HG03139 (cell line): ENCODE results near the gene MCU.
"Not testable (repeated sequence)": the region's sequence is repeated elsewhere in the genome, so short reads cannot be mapped to it uniquely, and the experiment has no call there.

ENCODE experiments used
- ATAC-seq: cut with Tn5 transposase; IDR thresholded peaks from one replicate; pipeline ENCODE4 v1.9.1; 2021; ENCODE audit not compliant: unreplicated experiment

Gene MCU

DNA sequence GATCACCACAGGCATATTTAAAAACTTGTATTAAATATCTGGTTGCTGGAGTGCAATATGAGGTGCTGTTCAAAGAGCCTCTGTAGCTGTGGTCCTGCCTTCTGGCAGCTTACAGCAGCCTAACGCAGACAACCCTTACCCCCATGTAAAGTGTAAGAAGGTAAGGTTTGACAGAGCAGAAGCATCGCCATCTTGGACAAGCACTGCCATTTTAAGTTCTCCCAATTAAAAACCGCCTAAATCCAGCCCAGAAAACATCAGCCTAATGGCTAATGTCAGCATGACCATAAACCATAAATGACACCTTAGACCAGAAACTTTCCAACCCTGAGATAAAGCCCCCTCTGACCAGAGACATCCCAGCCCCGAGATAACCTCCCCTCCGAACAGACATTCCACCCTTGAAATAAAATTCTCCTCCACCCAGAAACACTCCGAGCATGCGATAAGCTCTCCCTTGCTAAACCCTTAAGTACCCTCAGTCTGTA is 196.3 kb downstream of the MCU start:
- no peak for ATAC-seq

GRCh38 chr10:72889391-72889831 is 197.5 kb downstream of the MCU start:
- ATAC-seq: no peak

DNA sequence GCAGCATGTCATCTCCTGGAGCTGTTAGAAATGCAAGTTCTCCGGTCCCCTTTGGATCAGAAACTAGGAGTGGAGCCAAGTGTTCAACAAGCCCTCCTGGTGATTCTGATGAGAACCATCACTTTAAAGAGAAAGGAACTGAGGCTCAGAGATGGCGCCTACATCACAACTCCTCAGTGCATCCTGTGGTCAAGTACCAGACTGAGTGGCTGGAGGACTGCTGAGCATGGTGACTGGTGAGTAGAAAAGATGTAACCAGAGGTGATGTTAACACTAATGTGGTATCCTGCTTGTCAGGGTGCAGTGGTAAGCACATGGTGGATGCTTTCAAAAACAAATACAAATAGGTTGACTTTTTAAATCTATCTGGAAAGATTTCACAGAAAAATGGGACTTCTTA is 198.1 kb downstream of the MCU start:
- ATAC-seq: no peak

DNA sequence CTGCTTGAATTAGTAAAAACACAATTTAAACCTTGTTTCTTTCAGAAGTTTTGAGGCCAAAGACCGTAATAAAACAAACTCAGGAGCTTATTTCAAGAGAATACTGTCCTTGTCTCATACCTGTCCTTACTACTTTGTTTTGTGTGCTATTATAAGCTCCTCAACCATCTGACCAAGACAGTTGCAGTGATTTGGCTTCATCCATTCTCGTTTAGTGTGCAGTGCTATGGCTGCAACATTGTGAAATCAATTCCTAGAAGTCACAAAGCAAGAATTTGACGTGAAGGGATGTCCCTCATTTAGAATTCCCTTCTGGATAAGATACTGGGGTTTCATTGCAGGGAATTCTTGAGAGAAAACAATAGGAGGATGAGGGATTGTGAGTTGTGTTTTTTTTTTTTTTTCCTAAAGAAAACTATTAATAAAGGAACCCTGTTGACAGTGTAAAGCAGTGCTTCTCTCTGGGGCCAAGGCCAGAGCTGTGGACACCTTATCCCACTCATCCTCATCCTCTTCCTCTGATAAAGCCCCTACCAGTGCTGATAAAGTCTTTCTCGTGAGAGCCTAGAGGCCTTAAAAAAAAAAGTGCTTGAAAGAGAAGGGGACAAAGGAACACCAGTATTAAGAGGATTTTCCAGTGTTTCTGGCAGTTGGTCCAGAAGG is 201.3 kb downstream of the MCU start, which contains the start of gene OIT3:
Gene OIT3 (plus strand): TSS at position 604 of the 663 bp plus-strand sequence. CDS start 60 bp downstream, outside the sequence.
- no peak for ATAC-seq

DNA sequence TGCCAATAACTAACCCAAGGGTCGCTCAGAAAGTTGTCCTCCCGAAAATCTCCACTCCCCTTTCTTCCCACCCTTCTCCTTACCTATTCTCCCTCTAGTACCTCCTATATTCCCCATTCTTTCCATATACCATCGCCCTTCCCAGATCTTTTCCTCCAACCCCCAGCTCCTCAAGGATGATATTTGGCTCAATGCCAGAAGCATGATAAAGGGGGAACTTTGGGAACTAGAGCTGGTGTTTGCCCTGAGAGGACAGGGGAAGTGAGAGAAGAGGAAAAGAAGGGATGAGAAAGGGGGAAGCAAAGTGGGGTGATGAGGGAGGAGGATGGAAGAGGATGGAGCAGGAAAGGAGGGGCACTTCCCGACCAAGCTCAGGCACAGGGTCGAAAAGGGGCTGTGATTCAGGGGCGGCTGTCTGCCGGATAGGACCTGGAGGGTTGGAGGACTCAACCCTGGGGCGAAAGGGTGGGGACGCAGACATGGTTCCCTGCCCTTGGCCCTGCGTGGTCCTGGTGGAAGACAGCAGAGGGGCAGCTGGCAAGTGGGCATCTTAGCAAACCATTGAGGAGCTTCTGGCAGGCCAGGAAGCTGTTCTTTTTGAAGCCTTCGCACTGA is 203.4 kb downstream of the MCU start:
- ATAC-seq: no peak

- ATAC-seq: no peak
These were observed 206.7 kb downstream of the MCU start for GRCh38 chr10:72898616-72899015.

DNA sequence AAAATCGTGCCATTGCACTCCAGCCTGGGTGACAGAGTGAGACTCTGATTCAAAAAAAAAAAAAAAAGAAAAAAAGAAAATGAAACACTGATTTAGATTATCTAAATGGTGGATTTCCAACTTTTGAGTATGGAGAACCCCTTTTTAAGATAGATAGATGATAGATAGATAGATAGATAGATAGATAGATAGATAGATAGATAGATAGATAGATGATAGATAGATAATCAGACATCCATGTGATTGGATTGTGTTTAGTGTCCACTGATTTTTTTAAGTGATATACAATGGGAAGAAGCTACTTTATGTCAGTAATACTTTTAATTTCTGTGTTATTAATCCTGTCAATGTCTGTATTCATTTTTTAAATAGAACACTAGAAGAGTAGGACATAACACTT is 207.6 kb downstream of the MCU start:
- ATAC-seq: no peak

DNA sequence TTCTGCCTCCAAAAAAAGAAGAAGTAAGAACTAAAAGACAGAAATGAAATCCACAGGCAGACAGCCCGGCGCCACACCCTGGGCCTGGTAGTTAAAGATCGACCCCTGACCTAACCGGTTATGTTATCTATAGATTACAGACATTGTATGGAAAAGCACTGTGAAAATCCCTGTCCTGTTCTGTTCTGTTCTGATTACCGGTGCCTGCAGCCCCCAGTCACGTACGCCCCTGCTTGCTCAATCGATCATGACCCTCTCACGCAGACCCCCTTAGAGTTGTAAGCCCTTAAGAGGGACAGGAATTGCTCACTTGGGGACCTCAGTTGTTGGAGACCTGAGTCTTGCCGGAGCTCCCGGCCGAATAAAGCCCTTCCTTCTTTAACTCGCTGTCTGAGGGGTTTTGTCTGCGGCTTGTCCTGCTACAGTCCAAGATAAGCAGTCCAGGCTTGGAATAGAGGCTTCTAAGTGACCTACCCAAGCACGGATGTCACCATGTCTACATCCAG is 212.1 kb downstream of the MCU start:
- not testable (repeated sequence) for ATAC-seq

DNA sequence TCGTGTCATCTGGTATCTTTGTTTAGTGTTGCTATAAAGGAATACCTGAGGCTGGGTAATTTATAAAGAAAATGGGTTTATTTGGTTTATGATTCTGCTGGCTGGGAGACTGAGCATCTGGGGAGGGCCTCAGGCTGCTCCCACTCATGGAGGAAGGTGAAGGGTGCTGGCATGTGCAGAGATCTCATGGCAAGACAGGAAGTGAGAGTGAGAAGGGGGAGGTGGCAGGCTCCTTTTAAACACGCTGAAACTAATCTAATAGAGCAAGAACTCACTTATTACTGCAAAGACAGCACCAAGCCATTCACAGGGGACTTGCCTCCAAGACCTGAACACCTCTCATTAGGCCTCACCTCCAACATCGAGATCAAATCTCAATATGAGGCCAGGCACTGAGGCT is 212.9 kb downstream of the MCU start:
- no peak for ATAC-seq

GRCh38 chr10:72906446-72906845 is 214.5 kb downstream of the MCU start:
- no peak for ATAC-seq

DNA sequence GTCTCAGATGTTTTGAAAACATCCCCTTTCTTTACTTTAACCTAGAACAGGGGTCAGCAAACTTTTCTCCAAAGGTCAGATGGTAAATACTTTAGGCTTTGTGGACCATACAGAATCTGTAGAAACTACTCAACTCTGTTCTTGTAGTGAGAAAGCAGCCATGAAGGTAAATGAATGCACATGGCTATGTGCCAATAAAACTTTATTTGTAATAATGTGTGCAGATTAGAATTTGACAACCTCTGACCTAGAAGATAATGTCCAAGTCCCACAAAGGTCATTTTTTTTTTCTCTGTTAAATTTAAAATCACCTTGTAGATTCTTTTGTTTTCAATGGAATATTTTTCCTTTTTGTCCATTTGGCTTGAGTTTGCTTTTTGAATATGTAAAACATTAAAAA is 218.8 kb downstream of the MCU start:
- ATAC-seq: no peak

GRCh38 chr10:72911758-72912157 is 219.8 kb downstream of the MCU start:
- ATAC-seq: no peak

DNA sequence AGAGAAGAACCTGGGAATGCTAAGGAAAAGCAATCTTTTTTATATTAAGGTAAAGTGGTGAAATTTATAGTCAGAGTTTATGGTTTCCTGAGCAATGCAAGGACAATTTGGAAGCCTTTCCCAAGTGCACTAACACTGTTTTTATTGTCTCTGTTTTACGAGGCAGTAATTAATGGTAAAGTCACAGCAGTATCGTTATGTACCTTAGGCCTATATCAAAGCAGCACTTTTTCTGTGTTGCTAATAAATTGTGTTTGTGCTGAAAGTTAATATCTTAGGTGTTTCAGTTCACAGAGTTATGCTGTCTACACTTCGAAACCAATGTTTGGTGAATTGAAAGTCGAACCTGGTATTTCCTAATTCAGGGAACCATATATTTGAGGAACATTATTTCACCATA is 220.8 kb downstream of the MCU start:
- no peak for ATAC-seq

GRCh38 chr10:72913287-72913686 is 221.3 kb downstream of the MCU start:
- ATAC-seq: no peak

DNA sequence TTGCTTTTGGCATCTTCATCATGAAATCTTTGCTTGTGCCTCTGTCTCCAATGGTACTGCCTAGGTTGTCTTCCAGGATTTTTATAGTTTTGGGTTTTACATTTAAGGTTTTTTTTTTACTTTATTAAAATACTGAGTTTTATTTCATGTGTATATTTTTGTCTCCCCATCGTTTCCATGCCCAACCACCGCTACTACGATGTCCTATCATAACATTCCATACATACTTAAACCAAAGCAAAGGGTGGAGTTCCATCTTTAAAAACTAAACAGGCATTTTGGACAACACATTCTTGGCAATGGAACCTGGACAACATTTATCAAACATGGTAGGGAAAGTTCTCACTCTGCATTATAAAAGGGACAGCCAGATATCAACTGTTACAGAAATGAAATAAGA is 225.3 kb downstream of the MCU start:
- not testable (repeated sequence) for ATAC-seq

- ATAC-seq: not testable (repeated sequence)
These were observed 225.9 kb downstream of the MCU start for GRCh38 chr10:72917803-72918332.

GRCh38 chr10:72918352-72918751 is 226.4 kb downstream of the MCU start:
- ATAC-seq: no peak

DNA sequence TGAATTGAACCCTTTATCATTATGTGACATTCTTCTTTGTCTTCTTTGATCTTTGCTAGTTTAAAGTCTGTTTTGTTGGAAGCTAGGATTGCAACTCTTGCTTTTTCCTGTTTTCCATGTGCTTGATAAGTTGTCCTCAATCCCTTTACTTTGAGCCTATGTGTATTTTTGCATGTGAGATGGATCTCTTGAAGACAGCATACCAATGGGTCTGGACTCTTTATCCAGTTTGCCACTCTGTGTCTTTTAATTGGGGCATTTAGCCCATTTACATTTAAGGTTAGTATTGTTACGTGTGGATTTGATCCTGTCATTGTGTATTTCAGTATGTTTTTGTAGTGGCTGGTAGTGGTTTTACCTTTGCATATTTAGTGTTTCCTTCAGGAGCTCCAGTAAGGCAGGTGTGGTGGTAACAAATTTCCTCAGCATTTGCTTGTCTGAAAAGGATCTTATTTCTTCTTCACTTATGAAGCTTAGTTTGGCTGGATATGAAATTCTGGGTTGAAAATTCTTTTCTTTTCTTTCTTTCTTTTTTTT is 229.3 kb downstream of the MCU start:
- ATAC-seq: not testable (repeated sequence)

DNA sequence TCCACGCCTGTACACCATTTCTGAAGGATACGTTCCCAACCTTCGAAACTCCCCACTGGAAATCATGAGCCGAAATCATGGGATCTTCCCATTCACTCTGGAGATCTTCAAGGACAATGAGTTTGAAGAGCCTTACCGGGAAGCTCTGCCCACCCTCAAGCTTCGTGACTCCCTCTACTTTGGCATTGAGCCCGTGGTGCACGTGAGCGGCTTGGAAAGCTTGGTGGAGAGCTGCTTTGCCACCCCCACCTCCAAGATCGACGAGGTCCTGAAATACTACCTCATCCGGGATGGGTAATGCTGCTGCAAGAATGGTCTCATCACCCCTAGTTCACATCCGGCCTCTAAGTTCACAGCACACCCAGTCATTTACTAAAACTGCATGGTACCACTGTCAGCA is 232.4 kb downstream of the MCU start:
- no peak for ATAC-seq

DNA sequence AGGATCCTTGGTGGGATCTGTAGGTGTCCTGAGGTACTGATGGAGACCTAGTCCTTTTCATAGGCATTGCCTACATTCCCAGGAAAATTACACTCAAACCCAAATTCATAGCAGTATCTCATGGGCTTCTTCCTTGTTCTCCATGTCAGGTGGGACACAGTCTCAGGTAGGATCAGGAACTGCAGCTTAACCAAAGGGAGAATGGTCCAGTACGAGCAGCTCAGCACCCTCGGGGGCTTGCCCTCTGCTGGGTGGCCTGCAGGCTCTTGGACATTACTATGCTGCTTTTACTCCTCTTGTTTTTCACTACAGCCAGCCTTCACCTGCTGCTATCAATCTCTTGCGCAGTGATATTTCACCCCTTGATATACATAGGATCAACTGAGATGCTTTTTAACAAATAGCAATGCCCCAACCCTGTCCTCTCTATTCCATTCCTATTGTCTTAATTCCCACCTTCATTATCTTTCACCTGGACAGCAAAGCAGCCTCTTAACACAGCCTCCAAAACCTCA is 234.1 kb downstream of the MCU start:
- ATAC-seq: no peak

DNA sequence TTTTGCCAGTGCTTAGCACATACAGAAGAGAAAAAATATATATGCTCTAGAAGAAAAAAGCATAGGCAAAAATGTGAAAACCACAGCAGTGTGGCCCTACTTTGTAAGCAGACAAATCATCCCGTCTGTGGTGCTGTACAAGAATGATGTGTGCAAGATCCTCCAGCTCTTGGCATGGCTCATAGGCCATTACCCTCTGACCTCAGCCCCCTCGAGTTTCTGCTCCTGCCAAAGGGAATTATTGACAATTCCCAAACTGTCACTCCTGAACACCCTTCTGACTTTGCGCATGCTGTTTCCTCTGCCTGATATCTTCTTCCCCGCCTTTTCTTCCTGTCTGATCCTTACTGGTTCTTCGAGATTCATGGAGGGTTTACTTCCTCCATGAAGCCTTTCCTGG is 235.5 kb downstream of the MCU start:
- ATAC-seq: no peak

- no peak for ATAC-seq
These were observed 236.9 kb downstream of the MCU start for GRCh38 chr10:72928798-72929197.
